ENCODE data around the gene SKP1.

DNA sequence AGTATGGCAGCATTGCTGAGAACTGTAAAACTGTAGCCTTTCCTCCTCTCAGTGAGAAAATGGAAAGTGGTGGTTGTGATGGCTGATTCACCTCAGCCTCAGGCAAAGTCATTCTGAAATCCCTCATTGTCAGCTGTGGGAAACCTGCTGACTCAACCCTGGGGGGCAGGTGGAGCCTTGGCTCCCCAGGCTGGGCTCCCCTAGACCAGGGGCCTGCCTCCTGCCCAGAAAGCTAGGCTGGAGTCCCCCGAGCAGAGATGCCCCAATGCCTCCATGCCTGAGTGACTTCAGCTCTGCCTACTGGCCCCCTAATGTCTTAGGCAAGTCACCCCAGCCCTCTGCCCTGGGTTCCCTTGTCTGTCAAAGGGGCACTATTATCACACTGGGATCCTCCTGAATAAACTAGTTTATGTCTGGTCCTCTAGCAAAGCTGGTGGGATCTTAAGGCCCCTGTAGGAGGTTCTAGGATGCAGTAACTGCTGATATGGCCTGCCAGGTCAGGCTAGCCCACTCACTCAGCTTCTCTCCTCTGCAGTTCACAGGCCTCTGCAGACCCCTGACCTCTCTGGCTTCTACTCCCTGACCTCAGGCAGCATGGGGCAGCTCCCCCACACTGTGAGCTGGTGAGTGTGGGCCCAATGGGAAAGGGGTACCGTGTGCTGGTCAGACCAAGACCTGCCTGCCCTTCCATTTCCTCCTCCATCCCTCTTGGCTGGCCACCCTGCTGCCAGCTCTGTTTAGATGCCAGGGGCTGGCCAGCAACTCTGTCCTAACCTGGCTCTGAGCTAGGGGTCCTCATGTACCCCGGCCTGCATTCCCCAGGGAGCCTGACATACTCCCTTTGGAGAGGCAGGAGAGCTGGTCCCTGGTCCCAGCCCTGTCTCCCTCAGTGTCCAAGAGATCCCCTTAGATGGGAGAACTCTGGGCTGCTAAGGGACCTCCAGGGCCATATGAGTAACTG lies 38.1 kb downstream of the SKP1 start:
- TF ChIP-seq, protein P1, sequence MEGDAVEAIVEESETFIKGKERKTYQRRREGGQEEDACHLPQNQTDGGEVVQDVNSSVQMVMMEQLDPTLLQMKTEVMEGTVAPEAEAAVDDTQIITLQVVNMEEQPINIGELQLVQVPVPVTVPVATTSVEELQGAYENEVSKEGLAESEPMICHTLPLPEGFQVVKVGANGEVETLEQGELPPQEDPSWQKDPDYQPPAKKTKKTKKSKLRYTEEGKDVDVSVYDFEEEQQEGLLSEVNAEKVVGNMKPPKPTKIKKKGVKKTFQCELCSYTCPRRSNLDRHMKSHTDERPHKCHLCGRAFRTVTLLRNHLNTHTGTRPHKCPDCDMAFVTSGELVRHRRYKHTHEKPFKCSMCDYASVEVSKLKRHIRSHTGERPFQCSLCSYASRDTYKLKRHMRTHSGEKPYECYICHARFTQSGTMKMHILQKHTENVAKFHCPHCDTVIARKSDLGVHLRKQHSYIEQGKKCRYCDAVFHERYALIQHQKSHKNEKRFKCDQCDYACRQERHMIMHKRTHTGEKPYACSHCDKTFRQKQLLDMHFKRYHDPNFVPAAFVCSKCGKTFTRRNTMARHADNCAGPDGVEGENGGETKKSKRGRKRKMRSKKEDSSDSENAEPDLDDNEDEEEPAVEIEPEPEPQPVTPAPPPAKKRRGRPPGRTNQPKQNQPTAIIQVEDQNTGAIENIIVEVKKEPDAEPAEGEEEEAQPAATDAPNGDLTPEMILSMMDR (IDR thresholded peaks at IDR 0.05) = no peak
- TF ChIP-seq POLR2AphosphoS5 (IDR thresholded peaks at IDR 0.05) = no peak
- TF ChIP-seq POLR2A (IDR thresholded peaks at IDR 0.05) = no peak
